ENCODE measurements around the gene SLC41A1.

DNA sequence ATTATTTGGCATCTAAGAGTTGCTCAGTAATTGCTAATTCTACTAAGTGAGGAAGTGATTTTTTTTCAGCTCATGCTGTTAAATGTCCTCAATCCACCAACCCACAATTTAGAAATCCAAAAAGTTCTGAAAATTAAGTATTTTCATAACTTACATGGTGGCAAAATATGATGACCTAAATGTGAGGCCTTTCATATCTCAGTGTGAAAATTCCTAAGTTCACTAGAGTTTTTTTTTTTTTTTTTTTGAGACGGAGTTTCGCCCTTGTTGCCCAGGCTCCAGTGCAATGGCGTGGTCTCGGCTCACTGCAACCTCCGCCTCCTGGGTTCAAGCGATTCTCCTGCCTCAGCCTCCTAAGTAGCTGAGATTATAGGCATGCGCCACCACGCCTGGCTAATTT, 68.6 kb downstream of the SLC41A1 start:
- TF ChIP-seq POLR2A (IDR thresholded peaks at IDR 0.05; ENCODE audit: low read length) (no peak), GATA1 (IDR thresholded peaks at IDR 0.05; ENCODE audit: low read depth, low read length) (no peak)
